Measurements from ENCODE around the gene SNX13. TPM values are rescaled to one million over a fixed set of nuclear protein-coding genes. Genes with fewer than 3 reads are reported as not detected.

Gene SNX13
- total and polyA plus RNA-seq, 8 donors = 36.1 to 51.4 (median 43.2) TPM

DNA sequence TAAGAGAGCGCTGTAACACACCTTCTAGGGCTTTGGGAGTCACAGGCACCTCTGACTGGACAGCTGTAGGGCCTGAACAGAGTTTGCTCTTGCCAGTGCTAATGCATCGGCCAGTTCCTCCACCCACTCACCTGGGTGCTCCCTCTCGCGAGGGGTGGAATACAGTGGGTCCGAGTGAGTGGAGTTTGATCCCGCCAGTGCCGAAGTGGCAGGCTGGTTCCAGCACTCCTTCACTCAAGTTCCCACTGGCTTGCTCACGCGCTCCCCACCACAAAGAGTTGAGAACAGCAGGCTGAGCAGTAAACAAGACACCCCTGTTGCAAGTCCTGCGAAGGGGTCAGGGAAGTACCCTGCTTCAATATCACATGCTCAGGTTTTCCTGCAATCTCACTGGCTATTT lies 91.8 kb downstream of the SNX13 start:
- Histone ChIP-seq H3K27me3 (no peaks in the 10 kb centered on the region), H3K4me3 (no peak overlapping the region), H3K36me3 (peaks cover 0 to 34% of the 10 kb centered on the region in 2 donors), H3K4me1 (peaks cover 0 to 8% of the 10 kb centered on the region in 2 donors), H3K27ac (no peak overlapping the region), H3K9me3 (no peaks in the 10 kb centered on the region)
- TF ChIP-seq, protein P1, sequence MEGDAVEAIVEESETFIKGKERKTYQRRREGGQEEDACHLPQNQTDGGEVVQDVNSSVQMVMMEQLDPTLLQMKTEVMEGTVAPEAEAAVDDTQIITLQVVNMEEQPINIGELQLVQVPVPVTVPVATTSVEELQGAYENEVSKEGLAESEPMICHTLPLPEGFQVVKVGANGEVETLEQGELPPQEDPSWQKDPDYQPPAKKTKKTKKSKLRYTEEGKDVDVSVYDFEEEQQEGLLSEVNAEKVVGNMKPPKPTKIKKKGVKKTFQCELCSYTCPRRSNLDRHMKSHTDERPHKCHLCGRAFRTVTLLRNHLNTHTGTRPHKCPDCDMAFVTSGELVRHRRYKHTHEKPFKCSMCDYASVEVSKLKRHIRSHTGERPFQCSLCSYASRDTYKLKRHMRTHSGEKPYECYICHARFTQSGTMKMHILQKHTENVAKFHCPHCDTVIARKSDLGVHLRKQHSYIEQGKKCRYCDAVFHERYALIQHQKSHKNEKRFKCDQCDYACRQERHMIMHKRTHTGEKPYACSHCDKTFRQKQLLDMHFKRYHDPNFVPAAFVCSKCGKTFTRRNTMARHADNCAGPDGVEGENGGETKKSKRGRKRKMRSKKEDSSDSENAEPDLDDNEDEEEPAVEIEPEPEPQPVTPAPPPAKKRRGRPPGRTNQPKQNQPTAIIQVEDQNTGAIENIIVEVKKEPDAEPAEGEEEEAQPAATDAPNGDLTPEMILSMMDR (IDR thresholded peaks at IDR 0.05) = no peak
- ATAC-seq (no peak), DNase-seq (no peak)
- intact Hi-C loops (cut with DNase I) = no loop called here

DNA sequence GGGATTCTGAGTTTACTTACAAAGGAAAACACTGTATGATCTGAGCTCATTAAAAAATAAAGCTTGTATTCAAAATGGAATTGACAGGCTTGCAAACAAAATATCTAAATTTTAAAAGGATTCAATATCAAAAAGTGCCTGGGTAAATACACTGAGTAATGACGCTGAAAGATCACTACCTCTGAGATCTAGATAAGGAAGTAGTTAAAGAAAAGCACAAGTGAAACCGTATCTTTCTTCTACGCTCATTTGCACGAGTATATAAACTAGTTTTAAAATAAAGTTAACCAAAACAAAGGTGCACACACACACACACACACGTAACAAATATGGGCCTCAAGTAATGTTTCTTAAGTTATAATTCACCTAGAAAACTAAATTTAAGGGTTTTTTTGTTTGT lies 93.4 kb downstream of the SNX13 start:
- Histone ChIP-seq H3K27me3 (no peaks in the 10 kb centered on the region), H3K4me3 (no peak overlapping the region), H3K36me3 (peaks cover 0 to 30% of the 10 kb centered on the region in 2 donors), H3K9me3 (no peaks in the 10 kb centered on the region), H3K4me1 (no peaks in the 10 kb centered on the region), H3K27ac (no peak overlapping the region)
- DNase-seq (no peak), ATAC-seq (no peak)
- TF ChIP-seq, protein P1 (IDR thresholded peaks at IDR 0.05) = no peak
- intact Hi-C loops (cut with DNase I) = no loop called here

GRCh38 chr7:17845197-17845547 lies 95.1 kb downstream of the SNX13 start:
- no peaks in the 10 kb centered on the region for H3K9me3 ChIP-seq
- H3K27ac ChIP-seq = no peak overlapping the region
- no peak for ATAC-seq
- peaks cover 0 to 29% of the 10 kb centered on the region in 2 donors for H3K36me3 ChIP-seq
- DNase-seq = no peak
- intact Hi-C loops (cut with DNase I) = no loop called here
- no peak overlapping the region for H3K4me3 ChIP-seq
- H3K27me3 ChIP-seq = no peaks in the 10 kb centered on the region
- TF ChIP-seq, protein P1 (IDR thresholded peaks at IDR 0.05) = no peak
- no peaks in the 10 kb centered on the region for H3K4me1 ChIP-seq

GRCh38 chr7:17844514-17845196 lies 95.6 kb downstream of the SNX13 start:
- H3K36me3 ChIP-seq = peaks cover 0 to 31% of the 10 kb centered on the region in 2 donors
- no peak overlapping the region for H3K27ac ChIP-seq
- intact Hi-C loops (cut with DNase I) = no loop called here
- ATAC-seq (no peak), DNase-seq (no peak)
- no peaks in the 10 kb centered on the region for H3K27me3 ChIP-seq
- H3K4me3 ChIP-seq = no peak overlapping the region
- no peaks in the 10 kb centered on the region for H3K4me1 ChIP-seq
- TF ChIP-seq, protein P1 (IDR thresholded peaks at IDR 0.05) = no peak
- H3K9me3 ChIP-seq = no peaks in the 10 kb centered on the region

DNA sequence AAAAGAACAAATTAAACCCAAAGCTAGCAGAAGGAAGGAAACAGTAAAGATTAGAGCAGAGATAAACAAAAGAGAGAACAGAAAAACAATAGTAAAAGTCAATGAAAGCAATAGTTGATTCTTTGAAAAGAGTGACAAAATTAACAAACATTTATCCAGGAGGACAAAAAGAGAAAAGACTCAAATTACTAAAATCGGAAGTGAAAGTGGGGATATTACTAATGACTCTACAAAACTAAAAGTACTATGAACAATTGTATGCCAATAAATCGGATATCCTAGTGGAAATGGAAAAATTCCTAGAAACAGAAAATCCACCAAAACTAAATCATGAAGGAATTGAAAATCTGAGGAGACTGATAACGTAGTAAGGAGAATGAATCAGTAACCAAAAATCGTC lies 96.3 kb downstream of the SNX13 start:
- Histone ChIP-seq H3K27me3 (no peaks in the 10 kb centered on the region), H3K4me3 (no peak overlapping the region), H3K9me3 (no peaks in the 10 kb centered on the region), H3K4me1 (no peaks in the 10 kb centered on the region), H3K36me3 (peaks cover 0 to 37% of the 10 kb centered on the region in 2 donors), H3K27ac (no peak overlapping the region)
- ATAC-seq (no peak), DNase-seq (no peak)
- intact Hi-C loops (cut with DNase I) = no loop called here
- TF ChIP-seq, protein P1 (IDR thresholded peaks at IDR 0.05) = no peak

Data from left lung (tissue), 10 donors.